Liver (tissue), 9 donors: ENCODE results near the gene BTAF1. TPM values are rescaled to one million over a fixed set of nuclear protein-coding genes. Genes with fewer than 3 reads are reported as not detected.

Experiments used
- DNase-seq: peaks from one replicate; pipeline ENCODE4 v3.0.0-alpha.2; 2017; ENCODE audit warnings: low spot score
- H3K27ac ChIP-seq, 2 donors: one replicate each; pipeline ENCODE4 v1.7.0; 2013; ENCODE audit warnings: inconsistent platforms in 2 of 2, low read length in 2 of 2, control low read depth in 1 of 2, low read depth in 1 of 2, mild to moderate bottlenecking in 1 of 2
- H3K27me3 ChIP-seq, 4 donors: one replicate each; pipeline versions ENCODE4 v1.6.1 to v1.7.0; 2013; ENCODE audit warnings: low read length in 3 of 4, inconsistent platforms in 1 of 4, mild to moderate bottlenecking in 1 of 4, moderate library complexity in 1 of 4; ENCODE audit not compliant: control insufficient read depth in 4 of 4, insufficient read depth in 4 of 4
- H3K36me3 ChIP-seq, 4 donors: one replicate each; pipeline versions ENCODE4 v1.6.1 to v1.7.0; 2013; ENCODE audit warnings: low read length in 3 of 4, mild to moderate bottlenecking in 3 of 4, low read depth in 1 of 4, moderate library complexity in 1 of 4; ENCODE audit not compliant: control insufficient read depth in 4 of 4, insufficient read depth in 3 of 4
- H3K4me1 ChIP-seq, 4 donors: one replicate each; pipeline versions ENCODE4 v1.6.1 to v1.7.0; 2013; ENCODE audit warnings: low read length in 3 of 4, mild to moderate bottlenecking in 3 of 4, moderate library complexity in 1 of 4; ENCODE audit not compliant: control insufficient read depth in 4 of 4, insufficient read depth in 4 of 4
- H3K4me3 ChIP-seq, 3 donors: one replicate each; pipeline versions ENCODE4 v1.6.1 to v1.7.0; 2013; ENCODE audit warnings: low read length in 3 of 3, control low read depth in 1 of 3, low read depth in 1 of 3, mild to moderate bottlenecking in 1 of 3
- H3K9ac ChIP-seq, 2 donors: one replicate each; pipeline ENCODE4 v1.7.0; 2013; ENCODE audit warnings: low read length in 2 of 2, mild to moderate bottlenecking in 2 of 2, moderate library complexity in 2 of 2, control low read depth in 1 of 2, low read depth in 1 of 2
- H3K9me3 ChIP-seq, 4 donors: one replicate each; pipeline versions ENCODE4 v1.6.1 to v1.7.0; 2013; ENCODE audit warnings: low read length in 3 of 4; ENCODE audit not compliant: control insufficient read depth in 4 of 4
- ATF3 ChIP-seq: IDR thresholded peaks from 2 replicates; pipeline ENCODE4 v1.6.1; 2016; ENCODE audit warnings: antibody characterized with exemption
- CTCF ChIP-seq: fragments of 150-350 bp; IDR thresholded peaks from 2 replicates; pipeline ENCODE4 v1.5.1; 2017; ENCODE audit warnings: improper control_type of control experiment, low read depth, low read length; ENCODE audit not compliant: missing input control
- EGR1 ChIP-seq, 2 donors: IDR thresholded peaks; 2 replicates each; pipeline ENCODE4 v1.6.1; 2016 to 2018; ENCODE audit warnings: antibody characterized with exemption in 2 of 2, low read depth in 2 of 2
- FOXA1 ChIP-seq: IDR thresholded peaks from 2 replicates; pipeline ENCODE4 v1.6.1; 2016; ENCODE audit warnings: antibody characterized with exemption
- FOXA2 ChIP-seq: IDR thresholded peaks from 2 replicates; pipeline ENCODE4 v1.6.1; 2016; ENCODE audit warnings: antibody characterized with exemption
- GABPA ChIP-seq, 2 donors: IDR thresholded peaks in 1 of 2; conservative IDR thresholded peaks in 1 of 2; 2 replicates each; pipeline ENCODE4 v1.6.1; 2016; ENCODE audit warnings: antibody characterized with exemption in 2 of 2, mild to moderate bottlenecking in 1 of 2, moderate library complexity in 1 of 2
- HNF4A ChIP-seq, 2 donors: conservative IDR thresholded peaks; 2 replicates each; pipeline ENCODE4 v1.6.1; 2016; ENCODE audit warnings: antibody characterized with exemption in 2 of 2, mild to moderate bottlenecking in 2 of 2
- HNF4G ChIP-seq: IDR thresholded peaks from 2 replicates; pipeline ENCODE4 v1.6.1; 2016; ENCODE audit warnings: antibody characterized with exemption
- JUND ChIP-seq, 2 donors: IDR thresholded peaks; 2 replicates each; pipeline ENCODE4 v1.6.1; 2016; ENCODE audit warnings: antibody characterized with exemption in 2 of 2
- NR2F2 ChIP-seq: IDR thresholded peaks from 2 replicates; pipeline ENCODE4 v1.6.1; 2016; ENCODE audit warnings: antibody characterized with exemption
- RAD21 ChIP-seq, 2 donors: IDR thresholded peaks; 2 replicates each; pipeline ENCODE4 v1.6.1; 2016; ENCODE audit warnings: antibody characterized with exemption in 2 of 2, mild to moderate bottlenecking in 2 of 2
- REST ChIP-seq: IDR thresholded peaks from 2 replicates; pipeline ENCODE4 v1.6.1; 2016; ENCODE audit warnings: antibody characterized with exemption, mild to moderate bottlenecking
- RXRA ChIP-seq, 2 donors: IDR thresholded peaks; 2 replicates each; pipeline ENCODE4 v1.6.1; 2017 to 2018; ENCODE audit warnings: antibody characterized with exemption in 2 of 2, mild to moderate bottlenecking in 1 of 2
- SP1 ChIP-seq: IDR thresholded peaks from 2 replicates; pipeline ENCODE4 v1.6.1; 2018; ENCODE audit warnings: antibody characterized with exemption, mild to moderate bottlenecking
- TAF1 ChIP-seq: conservative IDR thresholded peaks from 2 replicates; pipeline ENCODE4 v1.6.1; 2016; ENCODE audit warnings: antibody characterized with exemption, mild to moderate bottlenecking
- YY1 ChIP-seq: IDR thresholded peaks from 2 replicates; pipeline ENCODE4 v1.6.1; 2016; ENCODE audit warnings: antibody characterized with exemption, mild to moderate bottlenecking
- WGBS: extraction: QIAGEN DNeasy Blood & Tissue Kit; methylation state at CpG from one replicate; pipeline ENCODE4 v1.1.7; 2013; 5-methylcytosine and 5-hydroxymethylcytosine counted together
- polyA plus RNA-seq, 2 donors: library from polyadenylated mRNA; stranded (reverse) in 1 of 2; unstranded in 1 of 2; fragments of 200-250 nt in 1 of 2; fragments of >200 nt in 1 of 2; fragmentation: Nextera tagmentation in 1 of 2; extraction: Ambion mirVana in 1 of 2; gene quantifications; one replicate each; pipeline versions ENCODE4 v1.2.1 to v1.2.3, GENCODE V29; 2013 to 2015
- total RNA-seq, 2 donors: library from RNA; depleted of rRNA; stranded (reverse); fragments of >200 nt; gene quantifications; one replicate each; pipeline ENCODE4 v1.2.3, GENCODE V29; 2014
- TF ChIP-seq, protein P1 (sequence below): IDR thresholded peaks from 2 replicates; pipeline ENCODE4 v1.6.1; 2016; ENCODE audit warnings: antibody characterized with exemption
- TF ChIP-seq, protein P2 (sequence below): IDR thresholded peaks from 2 replicates; pipeline ENCODE4 v1.6.1; 2016; ENCODE audit warnings: antibody characterized with exemption
- donor health status: healthy.
- donor health status: healthy.
- donor health status: healthy.
- donor health status: healthy.
- donor health status: healthy.

Gene BTAF1
- total and polyA plus RNA-seq, 4 donors, result 5.9 to 49.6 (median 18.0) TPM

GRCh38 chr10:92001581-92001980, 78.0 kb downstream of the BTAF1 start (continued):
- no peak for TF ChIP-seq REST

GRCh38 chr10:92001995-92002394, 78.4 kb downstream of the BTAF1 start:
- Histone ChIP-seq H3K27me3 (no peaks in the 10 kb centered on the region), H3K27ac (no peak overlapping the region), H3K9ac (no peak overlapping the region), H3K4me1 (no peaks in the 10 kb centered on the region), H3K9me3 (no peaks in the 10 kb centered on the region), H3K4me3 (no peak overlapping the region), H3K36me3 (peaks cover 8 to 15% (median 10%) of the 10 kb centered on the region in 4 donors)
- no peak for TF ChIP-seq NR2F2
- TF ChIP-seq HNF4G, result no peak
- no peak for TF ChIP-seq RXRA (IDR thresholded peaks at IDR 0.05)
- TF ChIP-seq CTCF, result no peak
- TF ChIP-seq FOXA1, result no peak
- TF ChIP-seq, protein P1, sequence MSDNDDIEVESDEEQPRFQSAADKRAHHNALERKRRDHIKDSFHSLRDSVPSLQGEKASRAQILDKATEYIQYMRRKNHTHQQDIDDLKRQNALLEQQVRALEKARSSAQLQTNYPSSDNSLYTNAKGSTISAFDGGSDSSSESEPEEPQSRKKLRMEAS, result no peak
- no peak for TF ChIP-seq ATF3
- no peak for TF ChIP-seq HNF4A (conservative IDR thresholded peaks at IDR 0.05)
- TF ChIP-seq RAD21 (IDR thresholded peaks at IDR 0.05), result no peak
- TF ChIP-seq FOXA2, result no peak
- no peak for TF ChIP-seq GABPA (IDR thresholded peaks at IDR 0.05 in 1 of 2, conservative IDR thresholded peaks at IDR 0.05 in 1 of 2)
- TF ChIP-seq EGR1 (IDR thresholded peaks at IDR 0.05; ENCODE audit: low read depth in 2 of 2), result no peak
- TF ChIP-seq JUND (IDR thresholded peaks at IDR 0.05), result no peak
- TF ChIP-seq TAF1, result no peak
- TF ChIP-seq, protein P2, sequence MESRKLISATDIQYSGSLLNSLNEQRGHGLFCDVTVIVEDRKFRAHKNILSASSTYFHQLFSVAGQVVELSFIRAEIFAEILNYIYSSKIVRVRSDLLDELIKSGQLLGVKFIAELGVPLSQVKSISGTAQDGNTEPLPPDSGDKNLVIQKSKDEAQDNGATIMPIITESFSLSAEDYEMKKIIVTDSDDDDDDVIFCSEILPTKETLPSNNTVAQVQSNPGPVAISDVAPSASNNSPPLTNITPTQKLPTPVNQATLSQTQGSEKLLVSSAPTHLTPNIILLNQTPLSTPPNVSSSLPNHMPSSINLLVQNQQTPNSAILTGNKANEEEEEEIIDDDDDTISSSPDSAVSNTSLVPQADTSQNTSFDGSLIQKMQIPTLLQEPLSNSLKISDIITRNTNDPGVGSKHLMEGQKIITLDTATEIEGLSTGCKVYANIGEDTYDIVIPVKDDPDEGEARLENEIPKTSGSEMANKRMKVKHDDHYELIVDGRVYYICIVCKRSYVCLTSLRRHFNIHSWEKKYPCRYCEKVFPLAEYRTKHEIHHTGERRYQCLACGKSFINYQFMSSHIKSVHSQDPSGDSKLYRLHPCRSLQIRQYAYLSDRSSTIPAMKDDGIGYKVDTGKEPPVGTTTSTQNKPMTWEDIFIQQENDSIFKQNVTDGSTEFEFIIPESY, result no peak
- no peak for TF ChIP-seq SP1
- TF ChIP-seq YY1, result no peak
- WGBS, result 96% methylated on average over 2 of the region's 2 CpGs
- DNase-seq, result no peak
